ENCODE data around the gene MCL1. TPM values are rescaled to one million over a fixed set of nuclear protein-coding genes. Genes with fewer than 3 reads are reported as not detected.

Gene MCL1
- total and polyA plus RNA-seq, 2 of the 13 experiments (the other 11 are each of a cell fraction or from before 2014, with no cell fraction given): 69.5 to 125 TPM

GRCh38 chr1:150627826-150628410 is 48.5 kb upstream of the MCL1 start:
- in situ Hi-C loops (cut with HindIII; ENCODE audit: extremely low pct_ligation_motif_present, low pct_unique_long_range_greater_than_20kb) (loop anchor here (5.0 kb wide), 1 partner anchor 66 kb away; no protein-coding TSS in a partner anchor), intact Hi-C loops (cut with micrococcal nuclease; ENCODE audit: unreplicated experiment) (loop anchor here (10.0 kb wide), 2 partner anchors 67 to 187 kb away; partner anchors contain the start of gene GOLPH3L)
- peaks cover 33% of the 10 kb centered on the region for H3K79me2 ChIP-seq (ENCODE audit: insufficient read depth, low read length)
- FAIRE-seq (no peak), DNase-seq (ENCODE audit: low spot score) (no peak), ATAC-seq (no peak)
- TF ChIP-seq FOSL2 (CRISPR knock-in tag; IDR thresholded peaks at IDR 0.05) (peak; percentile 14; the same call in 1 of the 2 replicates), GABPB1 (CRISPR knock-in tag; IDR thresholded peaks at IDR 0.05) (no peak), FOXP4 (CRISPR knock-in tag; IDR thresholded peaks at IDR 0.05) (0 out of 2 replicates have a peak, but pooled peaks have one; percentile 7)
- WGBS (ENCODE audit: low lambda C conversion rate): 75% methylated on average over 5 of the region's 5 CpGs
- H3K27ac ChIP-seq (ENCODE audit: extremely low read length, insufficient read depth, low read length): peak overlapping the region; percentile 90
- H3K27me3 ChIP-seq (ENCODE audit: control insufficient read depth in 1 of 2, insufficient read depth in 2 of 2, low read length in 2 of 2): no peaks in the 10 kb centered on the region; a peak in 1 of 5 replicates
- H2AFZ ChIP-seq (ENCODE audit: low read length): no peak overlapping the region
- peaks cover 27% of the 10 kb centered on the region for H3K4me1 ChIP-seq (ENCODE audit: insufficient read depth, low read length)
- POLR2A ChIA-PET: interaction anchor here (1.0 to 3.8 kb wide), 11 partner anchors 9 to 294 kb away, joined by 3 to 92 read pairs (median 17); partner anchors contain the start of genes GOLPH3L and MCL1
- H3K9ac ChIP-seq (ENCODE audit: insufficient read depth, low read depth, low read length): peak overlapping the region; percentile 87
- peak overlapping the region; percentile 66 for H3K4me2 ChIP-seq (ENCODE audit: low read depth, low read length)
- BruUV-seq (replicated peaks): no TSS peak
- peak overlapping the region; percentile 72 to 79 (median 76) for H3K4me3 ChIP-seq (replicated peaks in 1 of 3; ENCODE audit: insufficient read depth in 1 of 3, low read depth in 2 of 3, low read length in 3 of 3)
- H4K20me1 ChIP-seq (ENCODE audit: insufficient read depth, low read length): no peaks in the 10 kb centered on the region
- H3K36me3 ChIP-seq (replicated peaks in 1 of 2; ENCODE audit: control insufficient read depth in 1 of 2, insufficient read depth in 2 of 2, low read length in 2 of 2): peaks cover 12 to 45% of the 10 kb centered on the region in 2 experiments
- CTCF ChIA-PET (ENCODE audit: low intra/inter-chr PET ratio, low total read pairs): no interaction called here
- no peaks in the 10 kb centered on the region for H3K9me3 ChIP-seq (ENCODE audit: low read length)

GRCh38 chr1:150626150-150626549 is 46.7 kb upstream of the MCL1 start:
- ATAC-seq (no peak), DNase-seq (ENCODE audit: low spot score) (no peak), FAIRE-seq (no peak)
- in situ Hi-C loops (cut with HindIII; ENCODE audit: extremely low pct_ligation_motif_present, low pct_unique_long_range_greater_than_20kb): loop anchor here (5.0 kb wide), 1 partner anchor 64 kb away; no protein-coding TSS in a partner anchor
- peaks cover 41% of the 10 kb centered on the region for H3K4me1 ChIP-seq (ENCODE audit: insufficient read depth, low read length)
- H3K27me3 ChIP-seq (ENCODE audit: control insufficient read depth in 1 of 2, insufficient read depth in 2 of 2, low read length in 2 of 2): no peaks in the 10 kb centered on the region; a peak in 1 of 5 replicates
- H2AFZ ChIP-seq (ENCODE audit: low read length): no peak overlapping the region
- H3K27ac ChIP-seq (ENCODE audit: extremely low read length, insufficient read depth, low read length): no peak overlapping the region
- no peaks in the 10 kb centered on the region for H3K9me3 ChIP-seq (ENCODE audit: low read length)
- ChIA-PET POLR2A (interaction anchor here (3.7 kb wide), 1 partner anchor 63 kb away, joined by 62 read pairs; no protein-coding TSS in a partner anchor), CTCF (ENCODE audit: low intra/inter-chr PET ratio, low total read pairs) (no interaction called here)
- intact Hi-C loops (cut with micrococcal nuclease; ENCODE audit: unreplicated experiment): loop anchor here (10.0 kb wide), 2 partner anchors 69 to 189 kb away; partner anchors contain the start of gene GOLPH3L
- peaks cover 33% of the 10 kb centered on the region for H3K79me2 ChIP-seq (ENCODE audit: insufficient read depth, low read length)
- no peaks in the 10 kb centered on the region for H4K20me1 ChIP-seq (ENCODE audit: insufficient read depth, low read length)
- BruUV-seq (replicated peaks): no TSS peak
- H3K4me3 ChIP-seq (replicated peaks in 1 of 3; ENCODE audit: insufficient read depth in 1 of 3, low read depth in 2 of 3, low read length in 3 of 3): no peak overlapping the region
- WGBS (ENCODE audit: low lambda C conversion rate): 100% methylated on average over 2 of the region's 2 CpGs
- H3K9ac ChIP-seq (ENCODE audit: insufficient read depth, low read depth, low read length): no peak overlapping the region
- H3K36me3 ChIP-seq (replicated peaks in 1 of 2; ENCODE audit: control insufficient read depth in 1 of 2, insufficient read depth in 2 of 2, low read length in 2 of 2): peaks cover 13 to 55% of the 10 kb centered on the region in 2 experiments
- no peak overlapping the region for H3K4me2 ChIP-seq (ENCODE audit: low read depth, low read length)
- TF ChIP-seq ZHX2 (IDR thresholded peaks at IDR 0.05; ENCODE audit: low read depth) (no peak), ZHX2 (CRISPR knock-in tag; IDR thresholded peaks at IDR 0.05; ENCODE audit: borderline replicate concordance) (no peak), KLF12 (CRISPR knock-in tag; IDR thresholded peaks at IDR 0.05; ENCODE audit: borderline replicate concordance) (no peak)
